LoVo (cell line): ENCODE data around the gene PDE1C.

Experiments used
- DNase-seq: peaks from one replicate; pipeline ENCODE4 v3.0.0-alpha.2; 2016; ENCODE audit warnings: low spot score

Gene PDE1C

DNA sequence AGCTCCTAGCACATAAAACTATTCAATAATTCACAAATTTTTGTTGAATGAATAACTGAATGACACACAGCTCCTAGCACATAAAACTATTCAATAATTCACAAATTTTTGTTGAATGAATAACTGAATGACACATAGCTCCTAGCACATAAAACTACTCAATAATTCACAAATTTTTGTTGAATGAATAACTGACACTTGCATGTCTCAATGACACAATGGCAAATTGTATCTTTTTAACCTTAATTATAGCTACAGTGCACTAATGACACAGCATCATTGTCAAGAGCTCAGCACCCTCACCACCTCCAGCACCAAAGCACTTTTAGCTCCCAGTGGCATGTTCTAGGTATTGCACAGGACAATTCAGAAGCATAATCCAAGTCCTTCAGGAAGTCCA is 131.6 kb downstream of the PDE1C start:
- no peak for DNase-seq

GRCh38 chr7:31937982-31938381 is 132.2 kb downstream of the PDE1C start:
- DNase-seq, result no peak

- no peak for DNase-seq
Measured at GRCh38 chr7:31935124-31936054, 134.8 kb downstream of the PDE1C start.

- no peak for DNase-seq
Measured at GRCh38 chr7:31934551-31934950, 135.7 kb downstream of the PDE1C start.

DNA sequence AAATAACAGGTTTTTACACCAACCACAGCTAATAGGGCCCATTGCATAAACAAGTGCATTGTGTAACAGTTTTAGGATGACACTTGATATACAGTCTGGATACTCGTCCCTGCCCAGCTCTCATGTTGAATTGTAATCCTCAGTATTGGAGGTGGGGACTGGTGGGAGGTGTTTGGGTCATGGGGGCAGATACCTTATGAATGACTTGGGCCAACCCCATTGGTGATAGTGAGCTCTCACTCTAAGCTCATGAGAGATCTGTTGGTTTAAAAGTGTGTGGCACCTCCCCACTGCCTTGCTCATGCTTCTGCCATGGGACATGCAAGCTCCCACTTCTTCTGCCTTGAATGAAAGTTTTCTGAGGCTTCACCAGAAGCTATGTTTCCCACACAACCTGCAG is 136.7 kb downstream of the PDE1C start:
- no peak for DNase-seq

GRCh38 chr7:31926991-31927584 is 143.1 kb downstream of the PDE1C start:
- no peak for DNase-seq

DNA sequence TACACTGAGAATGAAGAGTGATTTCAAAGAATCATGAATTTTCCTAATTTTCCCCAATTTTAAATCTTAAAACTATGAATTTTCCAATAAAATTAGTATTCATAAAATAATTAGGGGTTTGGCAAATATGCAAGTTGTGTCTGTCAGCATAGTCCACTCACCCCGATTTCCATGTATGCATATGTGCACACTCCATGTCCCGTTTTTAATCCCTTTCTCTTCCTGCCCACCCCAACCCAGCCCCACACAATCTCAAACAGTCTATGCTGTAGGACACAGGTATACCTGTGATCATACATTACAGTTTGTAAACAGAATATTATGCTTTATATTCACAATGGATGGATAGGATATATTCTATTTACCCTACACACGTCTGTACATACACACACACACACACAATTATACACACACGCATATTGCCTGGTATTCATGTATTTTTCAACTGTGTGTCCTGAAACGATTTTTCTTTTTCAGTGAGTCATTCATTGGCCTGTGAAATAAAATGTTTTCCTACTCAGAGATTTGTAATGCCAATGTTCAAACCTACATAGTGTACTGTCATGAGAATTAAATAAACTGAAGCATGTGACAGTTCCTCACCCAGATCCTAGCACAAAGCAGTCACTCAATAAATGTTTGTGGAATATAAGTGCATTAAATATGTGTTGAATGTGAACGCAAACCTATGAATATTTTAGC is 144.3 kb downstream of the PDE1C start:
- no peak for DNase-seq

GRCh38 chr7:31924251-31924650 is 146.0 kb downstream of the PDE1C start:
- DNase-seq, result no peak

DNA sequence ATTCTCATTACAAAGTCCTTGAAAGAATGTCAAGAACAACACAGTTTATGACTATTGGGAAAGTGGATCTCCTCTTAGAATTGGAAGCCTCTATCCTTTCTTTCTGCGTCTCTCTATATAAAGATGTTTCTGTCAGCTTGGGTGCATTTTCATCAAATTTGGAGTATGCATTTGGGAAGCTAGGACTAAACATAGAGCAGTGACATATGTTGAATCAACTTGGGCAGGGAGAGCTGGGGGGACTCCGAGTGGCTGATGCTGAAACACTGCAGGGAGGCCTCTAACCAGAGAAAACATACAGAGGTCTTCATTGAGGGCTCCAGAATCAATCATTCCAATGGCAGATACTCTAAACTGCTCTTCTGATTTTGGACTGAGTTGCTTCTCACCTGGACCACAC is 147.4 kb downstream of the PDE1C start:
- DNase-seq, result no peak

DNA sequence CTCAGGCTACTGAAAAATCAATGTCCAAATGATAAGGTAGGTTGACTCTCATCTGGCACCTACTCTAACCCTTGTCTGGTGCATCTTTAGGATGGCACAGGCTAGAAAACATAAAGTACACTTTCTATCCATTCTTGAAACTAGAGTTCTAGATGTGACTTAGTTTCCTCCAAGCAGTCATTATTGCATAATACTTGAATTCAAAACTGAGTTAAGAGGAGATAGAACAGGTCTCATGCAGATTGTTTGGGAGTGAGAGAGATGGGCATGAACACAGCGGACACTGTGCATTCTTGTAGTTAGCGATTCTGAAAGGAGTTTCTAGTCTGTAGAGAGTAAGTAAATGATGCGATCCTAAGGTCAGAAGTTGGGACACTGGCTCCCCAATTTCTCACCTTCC is 149.2 kb downstream of the PDE1C start:
- no peak for DNase-seq

DNA sequence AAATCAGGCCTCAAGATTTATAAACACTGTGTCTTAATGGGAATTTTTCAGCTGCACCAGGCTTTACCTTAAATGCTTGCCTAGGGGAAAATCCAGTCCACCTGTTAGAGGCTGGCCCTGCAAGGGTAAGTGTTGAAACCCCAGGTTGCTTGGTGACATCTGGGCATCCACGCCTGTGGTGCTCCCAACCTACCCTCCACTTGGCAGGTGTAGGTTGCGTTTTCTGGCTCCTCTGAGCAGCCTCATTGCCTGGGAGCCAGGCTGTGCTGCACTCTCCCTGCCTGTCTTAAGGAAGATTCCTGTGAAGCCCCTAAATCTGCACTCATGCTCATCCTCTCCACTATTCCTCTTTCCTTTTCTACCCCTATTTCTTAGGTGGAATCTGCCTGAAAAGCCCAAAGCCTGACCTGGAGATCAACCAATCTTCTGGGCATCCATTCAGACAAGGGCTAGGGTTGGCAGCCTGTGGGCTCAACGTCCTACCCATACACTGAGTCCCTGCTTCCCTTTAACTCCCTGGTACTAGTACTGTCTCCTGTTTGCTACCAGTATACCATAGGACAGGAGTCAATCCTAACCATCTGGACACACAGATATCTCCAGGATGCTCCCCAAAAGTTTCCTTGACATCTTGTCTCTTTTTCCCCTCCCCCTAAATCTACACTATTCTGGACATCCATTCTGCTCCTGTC is 150.4 kb downstream of the PDE1C start:
- DNase-seq, result no peak

DNA sequence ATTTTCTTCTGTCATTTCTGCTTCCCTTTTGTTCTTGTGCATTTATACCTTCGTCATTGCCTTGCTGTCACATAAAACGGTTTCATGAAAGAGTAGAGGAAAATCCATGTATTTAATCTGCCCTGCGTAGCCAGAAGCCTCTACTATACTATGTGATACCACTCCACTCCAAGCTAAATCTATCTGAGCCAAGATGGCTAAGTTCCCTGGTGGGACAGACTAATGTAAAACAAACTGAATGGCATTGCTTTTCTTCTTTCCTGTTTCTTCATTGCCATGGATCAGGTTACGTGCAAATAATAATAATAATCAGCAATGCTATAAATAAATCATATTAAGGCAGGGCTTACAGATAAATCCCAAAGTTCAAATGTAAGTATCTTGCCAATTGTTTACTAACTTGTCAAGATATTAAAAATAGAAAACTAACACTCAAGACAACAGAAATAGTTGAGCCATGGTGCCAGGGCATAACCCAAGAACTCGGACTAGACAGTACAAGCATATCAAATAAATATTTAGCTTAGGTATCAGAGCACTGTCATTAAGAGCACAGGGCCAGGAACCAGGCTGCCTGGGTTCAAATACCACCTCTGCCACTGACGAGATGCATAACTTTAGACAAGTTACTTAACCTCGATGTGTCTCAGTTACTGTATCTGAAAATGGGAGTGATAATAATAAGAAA is 151.4 kb downstream of the PDE1C start:
- DNase-seq, result no peak

DNA sequence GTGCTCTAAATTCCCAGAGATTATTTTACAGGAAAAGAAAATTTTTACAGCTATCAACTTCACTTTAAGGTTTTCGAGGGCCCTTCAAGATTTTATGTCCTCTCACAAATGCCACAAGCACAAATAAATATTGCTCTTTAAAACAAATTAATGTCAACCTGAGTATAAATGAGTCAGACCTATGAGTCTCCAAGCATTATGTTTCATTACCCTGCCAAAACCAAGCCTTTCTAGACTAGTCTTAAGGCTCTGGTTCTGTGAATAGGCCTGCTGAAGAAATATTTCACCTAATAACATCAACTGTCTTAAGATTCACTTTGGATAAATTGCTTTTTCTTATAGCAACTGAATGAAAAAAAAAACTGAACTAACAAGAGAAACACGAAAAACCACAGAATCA is 153.0 kb downstream of the PDE1C start:
- no peak for DNase-seq

DNA sequence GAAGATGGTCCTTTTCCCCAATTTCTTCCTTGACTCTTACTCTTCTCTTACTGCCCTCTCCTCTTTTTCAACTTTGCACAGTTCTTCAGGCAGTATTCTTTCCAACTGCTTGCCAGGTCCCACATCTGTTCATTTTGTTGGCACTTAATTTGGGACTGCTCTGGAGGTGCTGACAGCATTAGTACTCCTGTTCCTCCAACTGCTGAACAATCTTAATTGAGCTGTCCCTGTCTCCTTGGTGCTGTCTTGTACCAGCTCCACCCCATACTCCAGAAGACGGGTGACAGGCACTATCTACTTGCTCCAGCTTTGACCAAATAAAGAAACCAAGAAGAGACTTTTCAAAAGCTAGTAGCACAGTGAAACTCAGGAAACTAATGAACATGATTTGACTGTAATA is 160.0 kb downstream of the PDE1C start:
- no peak for DNase-seq

DNA sequence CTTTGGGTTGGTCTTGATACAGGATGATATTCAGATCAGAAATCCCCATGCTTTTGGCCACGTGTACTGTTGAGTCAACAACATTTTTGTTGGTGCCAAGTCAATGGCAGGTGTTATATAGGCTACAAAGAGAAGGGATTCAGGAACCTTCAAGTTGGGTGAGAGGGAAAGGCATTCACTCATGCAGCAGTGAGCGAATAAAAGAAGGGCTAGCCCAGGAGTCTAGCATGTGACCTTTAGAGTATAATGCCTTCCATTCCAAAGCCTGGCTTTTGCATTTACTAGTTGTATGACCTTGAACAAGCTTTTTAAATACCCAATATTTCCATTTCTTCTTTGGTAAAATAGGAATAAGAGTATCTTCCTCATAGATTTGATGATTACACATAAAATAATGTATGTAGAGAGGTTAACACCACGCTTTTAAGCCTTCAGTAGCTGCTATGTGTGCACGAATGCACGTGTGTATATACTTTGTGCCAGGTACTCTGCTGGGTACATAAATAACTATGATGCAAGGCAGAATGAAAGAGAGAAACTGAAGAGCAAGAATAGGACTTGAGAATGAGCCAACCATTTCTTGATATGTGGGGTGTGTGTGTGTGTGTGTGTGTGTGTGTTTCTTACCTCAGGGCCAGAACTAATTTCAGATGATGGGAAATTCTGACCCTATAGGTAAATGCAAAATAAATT is 163.6 kb downstream of the PDE1C start:
- no peak for DNase-seq

GRCh38 chr7:31903962-31904361 is 166.2 kb downstream of the PDE1C start:
- no peak for DNase-seq

DNA sequence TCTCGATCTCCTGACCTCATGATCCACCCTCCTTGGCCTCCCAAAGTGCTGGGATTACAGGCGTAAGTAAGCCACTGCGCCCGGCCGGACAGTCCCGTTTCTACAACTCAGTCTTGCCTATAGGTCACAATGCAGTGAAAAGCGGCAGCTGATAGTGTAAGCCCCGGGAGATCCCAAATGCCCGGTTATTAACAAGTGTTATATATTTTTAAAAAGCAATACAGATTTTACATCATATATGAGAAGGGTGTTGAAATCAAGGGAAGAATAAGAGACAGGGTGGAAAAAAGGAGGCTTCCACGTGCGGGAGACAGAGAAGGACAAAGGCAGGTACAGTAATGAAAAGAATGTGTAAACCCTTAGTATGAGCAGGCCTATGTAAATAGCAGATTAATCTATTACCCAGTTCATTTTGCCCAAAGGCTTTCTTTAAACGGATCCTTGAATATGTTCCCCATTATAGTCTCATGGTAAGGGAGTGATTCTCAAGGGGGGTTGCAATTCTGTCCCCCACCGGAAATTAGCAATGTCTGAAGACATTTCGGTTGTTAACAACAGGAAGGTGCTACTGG is 170.8 kb downstream of the PDE1C start:
- DNase-seq, result no peak

DNA sequence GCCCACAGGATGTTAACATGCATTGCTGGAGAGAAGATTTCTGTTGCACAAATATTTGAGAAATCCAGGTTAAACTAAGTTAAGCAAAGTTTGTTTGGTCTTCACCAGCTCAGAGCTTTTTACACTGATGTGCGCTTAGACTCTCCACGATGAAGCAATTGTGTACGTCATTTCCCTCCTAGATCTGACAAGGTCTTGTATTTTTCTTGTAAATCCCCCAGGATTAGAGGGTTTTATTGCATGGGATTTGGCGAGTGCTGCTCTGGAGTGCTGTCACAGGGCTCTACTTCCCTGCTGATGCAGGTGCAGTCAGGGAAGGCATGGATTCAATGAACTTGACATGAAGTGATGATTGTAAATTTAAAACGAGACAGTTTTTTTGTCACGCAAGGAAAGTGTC is 173.3 kb downstream of the PDE1C start:
- DNase-seq, result no peak

DNA sequence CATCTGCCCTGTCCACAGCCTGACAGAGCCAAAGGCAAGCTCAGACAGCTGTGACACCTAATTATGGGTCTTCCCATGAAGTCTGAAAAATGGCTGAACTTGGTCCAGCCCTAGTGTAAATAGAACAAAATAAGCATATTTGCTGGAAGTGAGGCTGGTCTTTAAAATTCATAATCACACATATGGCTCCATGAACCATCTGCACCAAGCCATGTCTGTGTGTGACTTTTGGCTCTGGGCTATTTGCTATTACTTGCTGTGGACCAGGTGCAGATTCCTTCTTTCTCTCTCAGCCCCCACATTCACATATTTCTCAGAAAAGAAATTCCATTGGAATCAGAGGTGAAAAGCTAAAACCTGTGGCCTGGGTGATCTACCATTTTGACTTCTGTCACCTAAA is 175.9 kb downstream of the PDE1C start:
- DNase-seq, result no peak

DNA sequence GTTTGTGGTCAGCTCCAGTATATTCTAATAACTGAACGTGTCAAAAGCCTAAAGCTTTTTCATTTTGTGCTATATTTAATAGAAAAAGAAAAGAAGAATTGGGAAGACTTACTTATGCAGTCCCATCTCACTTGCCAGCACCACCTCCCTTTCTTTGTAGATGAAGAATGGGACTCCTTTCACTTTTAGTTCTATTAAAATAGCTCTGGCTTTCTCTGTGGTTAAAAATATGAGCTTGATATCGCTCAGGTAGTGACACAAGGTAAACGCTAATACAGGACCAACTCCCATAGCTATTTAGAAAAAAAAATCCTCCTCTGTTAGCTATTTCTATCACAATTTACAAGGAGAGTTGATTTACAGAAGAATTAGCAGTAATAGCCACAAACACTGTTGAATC is 176.8 kb downstream of the PDE1C start:
- no peak for DNase-seq
